Purkinje cell (primary cell): Measurements from ENCODE around the gene BIK. TPM values are rescaled to one million over a fixed set of nuclear protein-coding genes. Genes with fewer than 3 reads are reported as not detected.

ENCODE experiments used
- polyA plus RNA-seq: library from polyadenylated mRNA; unstranded; fragments of >200 nt; fragmentation: Nextera tagmentation; gene quantifications from 2 replicates; pipeline ENCODE4 v1.2.1, GENCODE V29; 2014

Gene BIK
- polyA plus RNA-seq: not detected in 2 replicates

GRCh38 chr22:43110444-43110926 lies at the start of gene BIK:
BIK (plus strand) TSS chr22:43110750; CDS start chr22:43124023, 13,273 bp downstream.

GRCh38 chr22:43088984-43089717 lies 21.4 kb upstream of the BIK start, which contains the start of gene TTLL1:
TTLL1 (minus strand) TSS chr22:43089391; CDS start chr22:43075586, 13,805 bp downstream.

GRCh38 chr22:43142880-43143562 lies 32.5 kb downstream of the BIK start, which contains the start of gene MCAT:
MCAT (minus strand) TSS chr22:43143398; CDS start chr22:43143348, 50 bp downstream.

GRCh38 chr22:43151251-43152002 lies 40.9 kb downstream of the BIK start, which contains the start of gene TSPO:
TSPO (plus strand) TSS chr22:43151559; CDS start chr22:43159239, 7,680 bp downstream.

Other genes with a start within 250 kb of the BIK start
- 22.6 and 33.4 TPM in 2 replicates for gene PACSIN2, start 95.6 kb upstream of the BIK start, polyA plus RNA-seq
- 2.3 and 3.8 TPM in 2 replicates for gene TTLL1, start 21.4 kb upstream of the BIK start, polyA plus RNA-seq
- gene MCAT, start 32.6 kb downstream of the BIK start, polyA plus RNA-seq: 11.2 and 16.9 TPM in 2 replicates
- 0.97 and 2.9 TPM in 2 replicates for gene TSPO, start 40.8 kb downstream of the BIK start, polyA plus RNA-seq
- 0.76 and 1.3 TPM in 2 replicates for gene TTLL12, start 76.4 kb downstream of the BIK start, polyA plus RNA-seq
- not detected in 2 replicates for gene SCUBE1, start 232.6 kb downstream of the BIK start, polyA plus RNA-seq